PC-9 (cell line): Measurements from ENCODE around the gene ITGA2. TPM values are rescaled to one million over a fixed set of nuclear protein-coding genes. Genes with fewer than 3 reads are reported as not detected.

Experiments
- BruUV-seq: library from RNA; stranded (reverse); fragments of 400-500 nt; replicated peaks from 2 replicates; lab custom pipeline; 2021; lab: Mats Ljungman, UMichigan
- CTCF ChIA-PET: fragments of 300-600 bp; sonication (Branson Sonifier 250); formaldehyde crosslinking; loops from one replicate; lab custom pipeline; 2022; ENCODE audit warnings: antibody characterized with exemption; lab: Charles Lee
- POLR2A ChIA-PET: fragments of 300-600 bp; sonication (Branson Sonifier 250); formaldehyde crosslinking; loops from one replicate; lab custom pipeline; 2022; ENCODE audit warnings: antibody characterized with exemption; ENCODE audit not compliant: unreplicated experiment; lab: Charles Lee
- DNase-seq, 2 experiments: peaks; one replicate each; pipeline versions ENCODE4 v3.0.0 to v3.0.0-alpha.2; 2015 to 2022; ENCODE audit warnings: mixed read lengths in 1 of 2
- H2AFZ ChIP-seq: fragments of 200-600 bp; sonication (generic); 2 replicates; pipeline ENCODE4 v1.8.1; 2017; ENCODE audit warnings: antibody characterized with exemption
- H3F3A ChIP-seq: fragments of 200-600 bp; sonication (generic); 2 replicates; pipeline ENCODE4 v1.8.1; 2017; ENCODE audit warnings: antibody characterized with exemption, mild to moderate bottlenecking, low read depth; ENCODE audit not compliant: insufficient read depth
- H3K27ac ChIP-seq: fragments of 200-600 bp; sonication (generic); 2 replicates; pipeline ENCODE4 v1.6.1; 2016; ENCODE audit warnings: mixed run types
- H3K27me3 ChIP-seq: fragments of 200-600 bp; sonication (generic); 2 replicates; pipeline ENCODE4 v1.6.1; 2016; ENCODE audit warnings: low read depth, mixed run types; ENCODE audit not compliant: insufficient read depth
- H3K36me3 ChIP-seq: fragments of 200-600 bp; sonication (generic); 2 replicates; pipeline ENCODE4 v1.6.1; 2016; ENCODE audit warnings: low read depth, mixed run types
- H3K4me1 ChIP-seq: fragments of 200-600 bp; sonication (generic); replicated peaks from 2 replicates; pipeline ENCODE4 v1.6.1; 2016; ENCODE audit warnings: mixed run types; ENCODE audit not compliant: insufficient read depth
- H3K4me2 ChIP-seq: fragments of 200-600 bp; sonication (generic); 2 replicates; pipeline ENCODE4 v1.6.1; 2017; ENCODE audit warnings: mixed run types
- H3K4me3 ChIP-seq: fragments of 200-600 bp; sonication (generic); 2 replicates; pipeline ENCODE4 v1.6.1; 2016; ENCODE audit warnings: mixed run types
- H3K79me2 ChIP-seq: fragments of 200-600 bp; sonication (generic); 2 replicates; pipeline ENCODE4 v1.6.1; 2017; ENCODE audit warnings: low read depth, mixed run types
- H3K9me2 ChIP-seq: fragments of 200-600 bp; sonication (generic); 2 replicates; pipeline ENCODE4 v1.8.1; 2017; ENCODE audit warnings: mild to moderate bottlenecking; ENCODE audit not compliant: insufficient read depth
- H3K9me3 ChIP-seq: fragments of 200-600 bp; sonication (generic); 2 replicates; pipeline ENCODE4 v1.8.1; 2016; ENCODE audit warnings: low read depth; ENCODE audit not compliant: insufficient read depth
- H4K20me1 ChIP-seq: fragments of 200-600 bp; sonication (generic); 2 replicates; pipeline ENCODE4 v1.8.1; 2017; ENCODE audit not compliant: insufficient read depth
- EZH2 ChIP-seq: fragments of 200-600 bp; sonication (generic); IDR thresholded peaks from 2 replicates; pipeline ENCODE4 v1.8.0; 2017; ENCODE audit warnings: antibody characterized with exemption, low read depth
- intact Hi-C: fragments of 100-400 bp; cut with micrococcal nuclease; formaldehyde crosslinking; loops from one replicate; pipeline ENCODE4 v1.10.0; 2022; ENCODE audit not compliant: unreplicated experiment
- total RNA-seq: library from RNA; stranded (reverse); gene quantifications from 2 replicates; pipeline ENCODE4 v1.2.3, GENCODE V29; 2021
- TF ChIP-seq, protein P1 (sequence below): fragments of 200-600 bp; sonication (generic); conservative IDR thresholded peaks from 2 replicates; pipeline ENCODE4 v1.6.1; 2017; ENCODE audit warnings: mixed run types, antibody characterized with exemption, mild to moderate bottlenecking, moderate library complexity

ITGA2 gene
- total RNA-seq, 1 experiment from 2014 or later = 35.8 TPM

DNA sequence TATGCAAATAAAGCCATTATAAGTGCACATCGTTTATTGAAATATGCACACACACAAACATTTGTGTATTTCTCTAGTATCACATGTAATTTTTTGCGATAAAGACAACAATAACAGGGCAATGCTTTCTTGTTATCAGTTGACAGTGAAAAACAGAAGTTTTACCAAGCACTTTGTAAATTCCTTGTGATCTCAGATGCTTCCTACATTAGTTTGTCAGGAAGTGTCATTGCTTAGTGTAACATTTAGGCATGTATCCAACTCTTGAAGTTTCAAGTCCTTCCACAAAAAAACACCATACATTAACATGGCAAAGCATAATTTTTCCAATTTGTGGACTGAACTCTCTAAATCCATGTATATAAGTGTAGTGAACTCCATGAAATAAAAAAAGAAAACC, 74.0 kb downstream of the ITGA2 start:
- H3K4me1 ChIP-seq = no peaks in the 10 kb centered on the region
- DNase-seq = no peak
- no peaks in the 10 kb centered on the region for H3K9me2 ChIP-seq
- no peaks in the 10 kb centered on the region; the same call in 1 of the 2 replicates for H3F3A ChIP-seq
- H3K27ac ChIP-seq = no peak overlapping the region
- no peak overlapping the region for H2AFZ ChIP-seq
- BruUV-seq = no TSS peak
- TF ChIP-seq EZH2 = no peak
- TF ChIP-seq, protein P1, sequence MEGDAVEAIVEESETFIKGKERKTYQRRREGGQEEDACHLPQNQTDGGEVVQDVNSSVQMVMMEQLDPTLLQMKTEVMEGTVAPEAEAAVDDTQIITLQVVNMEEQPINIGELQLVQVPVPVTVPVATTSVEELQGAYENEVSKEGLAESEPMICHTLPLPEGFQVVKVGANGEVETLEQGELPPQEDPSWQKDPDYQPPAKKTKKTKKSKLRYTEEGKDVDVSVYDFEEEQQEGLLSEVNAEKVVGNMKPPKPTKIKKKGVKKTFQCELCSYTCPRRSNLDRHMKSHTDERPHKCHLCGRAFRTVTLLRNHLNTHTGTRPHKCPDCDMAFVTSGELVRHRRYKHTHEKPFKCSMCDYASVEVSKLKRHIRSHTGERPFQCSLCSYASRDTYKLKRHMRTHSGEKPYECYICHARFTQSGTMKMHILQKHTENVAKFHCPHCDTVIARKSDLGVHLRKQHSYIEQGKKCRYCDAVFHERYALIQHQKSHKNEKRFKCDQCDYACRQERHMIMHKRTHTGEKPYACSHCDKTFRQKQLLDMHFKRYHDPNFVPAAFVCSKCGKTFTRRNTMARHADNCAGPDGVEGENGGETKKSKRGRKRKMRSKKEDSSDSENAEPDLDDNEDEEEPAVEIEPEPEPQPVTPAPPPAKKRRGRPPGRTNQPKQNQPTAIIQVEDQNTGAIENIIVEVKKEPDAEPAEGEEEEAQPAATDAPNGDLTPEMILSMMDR = no peak
- intact Hi-C loops = no loop called here
- CTCF ChIA-PET = no interaction called here
- no peaks in the 10 kb centered on the region for H3K27me3 ChIP-seq
- POLR2A ChIA-PET = no interaction called here
- H3K79me2 ChIP-seq = no peaks in the 10 kb centered on the region
- H3K9me3 ChIP-seq = no peaks in the 10 kb centered on the region
- no peaks in the 10 kb centered on the region for H4K20me1 ChIP-seq
- no peak overlapping the region for H3K4me2 ChIP-seq
- H3K4me3 ChIP-seq = no peak overlapping the region
- H3K36me3 ChIP-seq = peaks cover 66% of the 10 kb centered on the region

DNA sequence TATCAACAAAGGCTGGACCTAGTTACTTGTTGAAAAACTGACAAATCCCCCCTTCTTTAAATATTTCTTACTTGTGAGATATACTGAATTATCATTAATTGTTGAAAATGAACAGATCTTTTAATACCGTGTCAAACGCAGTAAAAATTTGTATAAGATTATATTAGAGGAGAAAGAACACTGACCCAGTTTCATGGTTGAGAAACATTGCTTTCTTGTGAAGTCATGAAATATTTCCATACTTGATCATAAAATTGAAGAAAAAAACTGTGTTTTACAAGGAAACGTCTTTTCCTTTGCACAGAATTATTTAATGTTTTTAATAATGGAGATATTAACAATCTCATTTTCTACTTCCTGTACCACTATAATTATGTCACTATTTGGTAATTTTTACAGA, 74.6 kb downstream of the ITGA2 start:
- no peaks in the 10 kb centered on the region for H3K9me2 ChIP-seq
- H4K20me1 ChIP-seq = no peaks in the 10 kb centered on the region
- no peak overlapping the region for H3K4me3 ChIP-seq
- H3K4me1 ChIP-seq = no peaks in the 10 kb centered on the region
- H3K79me2 ChIP-seq = no peaks in the 10 kb centered on the region
- TF ChIP-seq, protein P1 = no peak
- no peak for TF ChIP-seq EZH2
- no peak for DNase-seq
- no peak overlapping the region for H3K27ac ChIP-seq
- no TSS peak for BruUV-seq
- ChIA-PET CTCF (no interaction called here), POLR2A (no interaction called here)
- H3K36me3 ChIP-seq = peaks cover 62% of the 10 kb centered on the region
- no peak overlapping the region for H3K4me2 ChIP-seq
- H3F3A ChIP-seq = no peaks in the 10 kb centered on the region; the same call in 1 of the 2 replicates
- no peak overlapping the region for H2AFZ ChIP-seq
- no peaks in the 10 kb centered on the region for H3K9me3 ChIP-seq
- intact Hi-C loops = no loop called here
- H3K27me3 ChIP-seq = no peaks in the 10 kb centered on the region

DNA sequence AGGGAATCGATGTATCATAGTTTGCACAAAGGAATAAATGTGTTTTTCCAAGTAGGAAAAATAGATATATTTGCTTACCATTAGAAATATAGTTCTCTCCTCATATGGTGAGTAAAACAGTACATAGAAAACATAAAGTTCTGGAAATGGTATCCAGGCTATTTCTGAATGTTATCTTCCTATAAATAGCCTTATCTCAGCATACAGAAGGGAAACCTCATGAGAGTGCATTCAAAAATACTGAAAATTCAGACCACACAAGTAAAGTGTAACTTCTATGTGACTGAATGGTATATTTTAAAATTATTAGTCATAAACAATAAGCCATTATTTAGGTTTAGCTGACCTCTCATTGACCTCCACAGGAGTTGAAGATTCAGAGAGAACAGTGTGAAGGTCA, 76.9 kb downstream of the ITGA2 start:
- Histone ChIP-seq H3K27me3 (no peaks in the 10 kb centered on the region), H3K9me2 (no peaks in the 10 kb centered on the region), H3K4me2 (no peak overlapping the region), H3K4me1 (no peaks in the 10 kb centered on the region), H2AFZ (no peak overlapping the region), H3K79me2 (no peaks in the 10 kb centered on the region), H4K20me1 (no peaks in the 10 kb centered on the region), H3K4me3 (no peak overlapping the region), H3K9me3 (no peaks in the 10 kb centered on the region), H3F3A (no peaks in the 10 kb centered on the region; the same call in 1 of the 2 replicates), H3K27ac (no peak overlapping the region), H3K36me3 (peaks cover 59% of the 10 kb centered on the region)
- CTCF ChIA-PET = no interaction called here
- intact Hi-C loops = no loop called here
- POLR2A ChIA-PET = no interaction called here
- TF ChIP-seq EZH2 = no peak
- TF ChIP-seq, protein P1 = no peak
- no peak for DNase-seq
- no TSS peak for BruUV-seq
